Occipital lobe (tissue), 2 donors: ENCODE results near the gene FBXO30. TPM values are rescaled to one million over a fixed set of nuclear protein-coding genes. Genes with fewer than 3 reads are reported as not detected.

Source experiments
- DNase-seq: peaks from one replicate; lab custom pipeline; 2025; lab: John Stamatoyannopoulos, UW
- total RNA-seq: library from RNA; depleted of rRNA; stranded (reverse); fragments of >200 nt; gene quantifications from one replicate; pipeline ENCODE4 v1.2.3, GENCODE V29; 2014

FBXO30 gene
- total RNA-seq, 1 donor from 2014 or later = 93.1 TPM

GRCh38 chr6:145819994-145820393 lies 5.4 kb upstream of the FBXO30 start:
- no peak for DNase-seq

GRCh38 chr6:145818796-145819195 lies 4.2 kb upstream of the FBXO30 start:
- DNase-seq = no peak

GRCh38 chr6:145816392-145816791 lies 1.8 kb upstream of the FBXO30 start:
- DNase-seq = no peak

GRCh38 chr6:145815309-145816274 lies 997 bp upstream of the FBXO30 start:
- no peak for DNase-seq

GRCh38 chr6:145814035-145814500 lies 527 bp downstream of the FBXO30 start:
- DNase-seq = peak; percentile 43

GRCh38 chr6:145813285-145814034 lies 1.1 kb downstream of the FBXO30 start:
- no peak for DNase-seq

GRCh38 chr6:145811741-145812140 lies 2.9 kb downstream of the FBXO30 start:
- no peak for DNase-seq

GRCh38 chr6:145809785-145810184 lies 4.8 kb downstream of the FBXO30 start:
- no peak for DNase-seq

GRCh38 chr6:145809211-145809610 lies 5.4 kb downstream of the FBXO30 start:
- DNase-seq = no peak

- no peak for DNase-seq
Observed at GRCh38 chr6:145808239-145808638, 6.4 kb downstream of the FBXO30 start.

- DNase-seq = no peak
Observed at GRCh38 chr6:145802141-145802540, 12.5 kb downstream of the FBXO30 start.

GRCh38 chr6:145801021-145801420 lies 13.6 kb downstream of the FBXO30 start:
- DNase-seq = no peak

GRCh38 chr6:145798530-145798929 lies 16.1 kb downstream of the FBXO30 start:
- DNase-seq = no peak

GRCh38 chr6:145789443-145789842 lies 25.2 kb downstream of the FBXO30 start:
- DNase-seq = no peak

GRCh38 chr6:145787688-145788087 lies 26.9 kb downstream of the FBXO30 start:
- no peak for DNase-seq

GRCh38 chr6:145784683-145785082 lies 29.9 kb downstream of the FBXO30 start:
- no peak for DNase-seq

GRCh38 chr6:145783796-145784195 lies 30.8 kb downstream of the FBXO30 start:
- no peak for DNase-seq

GRCh38 chr6:145772846-145773245 lies 41.7 kb downstream of the FBXO30 start:
- DNase-seq = no peak

- no peak for DNase-seq
Observed at GRCh38 chr6:145765449-145765848, 49.1 kb downstream of the FBXO30 start.

- no peak for DNase-seq
Observed at GRCh38 chr6:145763742-145764141, 50.9 kb downstream of the FBXO30 start.

- no peak for DNase-seq
Observed at GRCh38 chr6:145761584-145761983, 53.0 kb downstream of the FBXO30 start.

GRCh38 chr6:145758113-145758512 lies 56.5 kb downstream of the FBXO30 start:
- DNase-seq = no peak
